ENCODE results near the gene INPP5B. TPM values are rescaled to one million over a fixed set of nuclear protein-coding genes. Genes with fewer than 3 reads are reported as not detected.

Gene INPP5B
- total RNA-seq, 2 donors from 2014 or later: 44.2 to 44.5 TPM

GRCh38 chr1:37817481-37817880 lies 129.4 kb downstream of the INPP5B start:
- ATAC-seq (ENCODE audit: insufficient number of reproducible peaks, low FRiP score, low read depth) (no peak), DNase-seq (ENCODE audit: low spot score) (no peak)
- H3K36me3 ChIP-seq: peaks cover 45% of the 10 kb centered on the region
- no peaks in the 10 kb centered on the region for H3K4me1 ChIP-seq (ENCODE audit: control insufficient read depth in 1 of 2, low read depth in 2 of 2)
- H3K27me3 ChIP-seq (replicated peaks; ENCODE audit: insufficient read depth): no peaks in the 10 kb centered on the region
- TF ChIP-seq CTCF (IDR thresholded peaks at IDR 0.05): no peak
- no peak overlapping the region for H3K4me3 ChIP-seq
- H3K9me3 ChIP-seq: no peaks in the 10 kb centered on the region
- no peak overlapping the region for H3K27ac ChIP-seq

- Histone ChIP-seq H3K9me3 (no peaks in the 10 kb centered on the region), H3K4me3 (no peak overlapping the region), H3K27ac (no peak overlapping the region), H3K4me1 (ENCODE audit: control insufficient read depth in 1 of 2, low read depth in 2 of 2) (peaks cover 2 to 8% of the 10 kb centered on the region in 2 donors), H3K36me3 (peaks cover 26% of the 10 kb centered on the region), H3K27me3 (replicated peaks; ENCODE audit: insufficient read depth) (no peaks in the 10 kb centered on the region)
- ATAC-seq (ENCODE audit: insufficient number of reproducible peaks, low FRiP score, low read depth) (no peak), DNase-seq (ENCODE audit: low spot score) (no peak)
- no peak for TF ChIP-seq CTCF (IDR thresholded peaks at IDR 0.05)
These were observed 132.6 kb downstream of the INPP5B start for GRCh38 chr1:37814252-37814651.

GRCh38 chr1:37813529-37814145 lies 133.2 kb downstream of the INPP5B start:
- ATAC-seq (ENCODE audit: insufficient number of reproducible peaks, low FRiP score, low read depth): no peak
- no peak for DNase-seq (ENCODE audit: low spot score)
- H3K27ac ChIP-seq: no peak overlapping the region
- H3K4me1 ChIP-seq (ENCODE audit: control insufficient read depth in 1 of 2, low read depth in 2 of 2): peaks cover 4 to 13% of the 10 kb centered on the region in 2 donors
- H3K36me3 ChIP-seq: peaks cover 22% of the 10 kb centered on the region
- H3K9me3 ChIP-seq: no peaks in the 10 kb centered on the region
- TF ChIP-seq CTCF (IDR thresholded peaks at IDR 0.05): no peak
- no peaks in the 10 kb centered on the region for H3K27me3 ChIP-seq (replicated peaks; ENCODE audit: insufficient read depth)
- H3K4me3 ChIP-seq: no peak overlapping the region

- ATAC-seq (ENCODE audit: insufficient number of reproducible peaks, low FRiP score, low read depth) (no peak), DNase-seq (ENCODE audit: low spot score) (no peak)
- Histone ChIP-seq H3K9me3 (no peaks in the 10 kb centered on the region), H3K36me3 (peaks cover 20% of the 10 kb centered on the region), H3K4me1 (ENCODE audit: control insufficient read depth in 1 of 2, low read depth in 2 of 2) (peaks cover 12 to 26% of the 10 kb centered on the region in 2 donors), H3K27me3 (replicated peaks; ENCODE audit: insufficient read depth) (no peaks in the 10 kb centered on the region), H3K4me3 (no peak overlapping the region), H3K27ac (no peak overlapping the region)
- TF ChIP-seq CTCF (IDR thresholded peaks at IDR 0.05): peak; percentile 64
These were observed 135.7 kb downstream of the INPP5B start for GRCh38 chr1:37811027-37811655.

Other genes starting within 250 kb of the INPP5B start
- not detected for gene EPHA10, start 181.9 kb downstream of the INPP5B start, total RNA-seq
- 1 to 10 TPM; 1.8 TPM for gene MANEAL, start 153.2 kb downstream of the INPP5B start, total RNA-seq
- gene C1orf122, start 139.3 kb downstream of the INPP5B start, total RNA-seq: 10 to 100 TPM; 33.9 to 96.0 TPM
- gene YRDC, start 138.8 kb downstream of the INPP5B start, total RNA-seq: 1 to 10 TPM; 8.7 to 9.7 TPM
- 1 to 10 TPM; 4.5 to 9.3 TPM for gene MTF1, start 87.5 kb downstream of the INPP5B start, total RNA-seq
- gene SF3A3, start 43.0 kb upstream of the INPP5B start, total RNA-seq: 10 to 100 TPM; 31.8 to 61.3 TPM
- 10 to 100 TPM; 57.0 to 90.7 TPM for gene FHL3, start 58.5 kb upstream of the INPP5B start, total RNA-seq
- gene UTP11, start 65.7 kb upstream of the INPP5B start, total RNA-seq: 10 to 100 TPM; 14.6 to 76.9 TPM
- gene POU3F1, start 99.7 kb upstream of the INPP5B start, total RNA-seq: not detected